ENCODE measurements around the gene TAF1D.

The TAF1D gene

GRCh38 chr11:93733474-93733873 is 7.8 kb downstream of the TAF1D start:
- H3K36me3 ChIP-seq (ENCODE audit: control insufficient read depth, insufficient read depth, low read length): peaks cover 16% of the 10 kb centered on the region
- TF ChIP-seq, protein P1, sequence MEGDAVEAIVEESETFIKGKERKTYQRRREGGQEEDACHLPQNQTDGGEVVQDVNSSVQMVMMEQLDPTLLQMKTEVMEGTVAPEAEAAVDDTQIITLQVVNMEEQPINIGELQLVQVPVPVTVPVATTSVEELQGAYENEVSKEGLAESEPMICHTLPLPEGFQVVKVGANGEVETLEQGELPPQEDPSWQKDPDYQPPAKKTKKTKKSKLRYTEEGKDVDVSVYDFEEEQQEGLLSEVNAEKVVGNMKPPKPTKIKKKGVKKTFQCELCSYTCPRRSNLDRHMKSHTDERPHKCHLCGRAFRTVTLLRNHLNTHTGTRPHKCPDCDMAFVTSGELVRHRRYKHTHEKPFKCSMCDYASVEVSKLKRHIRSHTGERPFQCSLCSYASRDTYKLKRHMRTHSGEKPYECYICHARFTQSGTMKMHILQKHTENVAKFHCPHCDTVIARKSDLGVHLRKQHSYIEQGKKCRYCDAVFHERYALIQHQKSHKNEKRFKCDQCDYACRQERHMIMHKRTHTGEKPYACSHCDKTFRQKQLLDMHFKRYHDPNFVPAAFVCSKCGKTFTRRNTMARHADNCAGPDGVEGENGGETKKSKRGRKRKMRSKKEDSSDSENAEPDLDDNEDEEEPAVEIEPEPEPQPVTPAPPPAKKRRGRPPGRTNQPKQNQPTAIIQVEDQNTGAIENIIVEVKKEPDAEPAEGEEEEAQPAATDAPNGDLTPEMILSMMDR (IDR thresholded peaks at IDR 0.05; ENCODE audit: insufficient read depth, low read length, poor library complexity, severe bottlenecking): no peak
- no peak for DNase-seq (ENCODE audit: extremely low read depth, insufficient read length)
- H3K4me3 ChIP-seq (replicated peaks; ENCODE audit: low read depth, low read length): no peak overlapping the region
- no peaks in the 10 kb centered on the region for H3K27me3 ChIP-seq (replicated peaks; ENCODE audit: control insufficient read depth, insufficient read depth, low read length)

GRCh38 chr11:93732237-93732892 is 8.9 kb downstream of the TAF1D start:
- no peak for DNase-seq (ENCODE audit: extremely low read depth, insufficient read length)
- Histone ChIP-seq H3K27me3 (replicated peaks; ENCODE audit: control insufficient read depth, insufficient read depth, low read length) (no peaks in the 10 kb centered on the region), H3K36me3 (ENCODE audit: control insufficient read depth, insufficient read depth, low read length) (peaks cover 13% of the 10 kb centered on the region), H3K4me3 (replicated peaks; ENCODE audit: low read depth, low read length) (no peak overlapping the region)
- TF ChIP-seq, protein P1 (IDR thresholded peaks at IDR 0.05; ENCODE audit: insufficient read depth, low read length, poor library complexity, severe bottlenecking): no peak

- H3K4me3 ChIP-seq (replicated peaks; ENCODE audit: low read depth, low read length): no peak overlapping the region
- DNase-seq (ENCODE audit: extremely low read depth, insufficient read length): no peak
- TF ChIP-seq, protein P1 (IDR thresholded peaks at IDR 0.05; ENCODE audit: insufficient read depth, low read length, poor library complexity, severe bottlenecking): no peak
- peaks cover 11% of the 10 kb centered on the region for H3K36me3 ChIP-seq (ENCODE audit: control insufficient read depth, insufficient read depth, low read length)
- no peaks in the 10 kb centered on the region for H3K27me3 ChIP-seq (replicated peaks; ENCODE audit: control insufficient read depth, insufficient read depth, low read length)
Observed at GRCh38 chr11:93730108-93731107, 10.9 kb downstream of the TAF1D start.

GRCh38 chr11:93729129-93729616 is 12.1 kb downstream of the TAF1D start:
- Histone ChIP-seq H3K27me3 (replicated peaks; ENCODE audit: control insufficient read depth, insufficient read depth, low read length) (no peaks in the 10 kb centered on the region), H3K4me3 (replicated peaks; ENCODE audit: low read depth, low read length) (no peak overlapping the region), H3K36me3 (ENCODE audit: control insufficient read depth, insufficient read depth, low read length) (peaks cover 10% of the 10 kb centered on the region)
- DNase-seq (ENCODE audit: extremely low read depth, insufficient read length): no peak
- TF ChIP-seq, protein P1 (IDR thresholded peaks at IDR 0.05; ENCODE audit: insufficient read depth, low read length, poor library complexity, severe bottlenecking): no peak

- H3K36me3 ChIP-seq (ENCODE audit: control insufficient read depth, insufficient read depth, low read length): peaks cover 10% of the 10 kb centered on the region
- TF ChIP-seq, protein P1 (IDR thresholded peaks at IDR 0.05; ENCODE audit: insufficient read depth, low read length, poor library complexity, severe bottlenecking): no peak
- no peak overlapping the region for H3K4me3 ChIP-seq (replicated peaks; ENCODE audit: low read depth, low read length)
- DNase-seq (ENCODE audit: extremely low read depth, insufficient read length): no peak
- no peaks in the 10 kb centered on the region for H3K27me3 ChIP-seq (replicated peaks; ENCODE audit: control insufficient read depth, insufficient read depth, low read length)
Observed at GRCh38 chr11:93728792-93729128, 12.5 kb downstream of the TAF1D start.

Data from GM06990 (cell line).